H9 (cell line): Measurements from ENCODE around the gene USE1. TPM values are rescaled to one million over a fixed set of nuclear protein-coding genes. Genes with fewer than 3 reads are reported as not detected.

Experiments used
- DNase-seq: peaks from one replicate; pipeline ENCODE4 v3.0.0-alpha.2; 2017
- H2AFZ ChIP-seq: one replicate; pipeline ENCODE4 v1.6.1; 2013; ENCODE audit warnings: mild to moderate bottlenecking, low read length, control low read depth, moderate library complexity
- H2AK5ac ChIP-seq: 2 replicates; pipeline ENCODE4 v1.6.1; 2013; ENCODE audit warnings: low read length, control low read depth, mixed read lengths; ENCODE audit not compliant: insufficient read length
- H2BK120ac ChIP-seq: one replicate; pipeline ENCODE4 v1.6.1; 2013; ENCODE audit warnings: low read depth, mild to moderate bottlenecking, low read length, control low read depth, inconsistent platforms; ENCODE audit not compliant: poor library complexity, severe bottlenecking
- H2BK12ac ChIP-seq: 2 replicates; pipeline ENCODE4 v1.6.1; 2013; ENCODE audit warnings: low read length, control low read depth, mixed read lengths, low read depth; ENCODE audit not compliant: insufficient read length
- H2BK15ac ChIP-seq: 2 replicates; pipeline ENCODE4 v1.6.1; 2013; ENCODE audit warnings: low read depth, low read length, control low read depth
- H2BK20ac ChIP-seq: one replicate; pipeline ENCODE4 v1.6.1; 2013; ENCODE audit warnings: low read depth, mild to moderate bottlenecking, low read length, control low read depth, inconsistent platforms; ENCODE audit not compliant: poor library complexity, severe bottlenecking
- H2BK5ac ChIP-seq: 2 replicates; pipeline ENCODE4 v1.6.1; 2013; ENCODE audit warnings: low read length, control low read depth, mixed read lengths; ENCODE audit not compliant: insufficient read length
- H3K14ac ChIP-seq: 2 replicates; pipeline ENCODE4 v1.6.1; 2013; ENCODE audit warnings: low read length, control low read depth; ENCODE audit not compliant: insufficient read depth
- H3K18ac ChIP-seq: 2 replicates; pipeline ENCODE4 v1.6.1; 2013; ENCODE audit warnings: low read depth, mild to moderate bottlenecking, mixed read lengths, low read length, control low read depth; ENCODE audit not compliant: insufficient read length
- H3K23ac ChIP-seq: 2 replicates; pipeline ENCODE4 v1.6.1; 2013; ENCODE audit warnings: low read length, control low read depth, mixed read lengths, low read depth; ENCODE audit not compliant: insufficient read length
- H3K23me2 ChIP-seq: 2 replicates; pipeline ENCODE4 v1.6.1; 2013; ENCODE audit warnings: low read depth, mild to moderate bottlenecking, mixed read lengths, low read length, control low read depth; ENCODE audit not compliant: insufficient read length, poor library complexity, severe bottlenecking
- H3K27ac ChIP-seq: 2 replicates; pipeline ENCODE4 v1.5.1; 2013; ENCODE audit warnings: low read length, control low read depth, mixed read lengths, low read depth; ENCODE audit not compliant: insufficient read length
- H3K27me3 ChIP-seq: 2 replicates; pipeline ENCODE4 v1.6.1; 2013; ENCODE audit warnings: low read length, control low read depth, inconsistent platforms; ENCODE audit not compliant: insufficient read depth
- H3K4ac ChIP-seq: 2 replicates; pipeline ENCODE4 v1.6.1; 2013; ENCODE audit warnings: low read depth, mild to moderate bottlenecking, control low read depth, inconsistent platforms, low read length, moderate library complexity
- H3K4me1 ChIP-seq: 2 replicates; pipeline ENCODE4 v1.6.1; 2013; ENCODE audit warnings: low read length, control low read depth, inconsistent platforms; ENCODE audit not compliant: insufficient read depth
- H3K4me2 ChIP-seq: 2 replicates; pipeline ENCODE4 v1.6.1; 2013; ENCODE audit warnings: low read length, control low read depth, mixed read lengths; ENCODE audit not compliant: insufficient read length, insufficient read depth
- H3K56ac ChIP-seq: 2 replicates; pipeline ENCODE4 v1.6.1; 2013; ENCODE audit warnings: low read depth, mild to moderate bottlenecking, mixed read lengths, low read length, control low read depth; ENCODE audit not compliant: insufficient read length
- H3K79me1 ChIP-seq: 2 replicates; pipeline ENCODE4 v1.6.1; 2013; ENCODE audit warnings: low read depth, mild to moderate bottlenecking, moderate library complexity, low read length, control low read depth, inconsistent platforms; ENCODE audit not compliant: insufficient read depth, poor library complexity, severe bottlenecking
- H3K79me2 ChIP-seq: 2 replicates; pipeline ENCODE4 v1.6.1; 2013; ENCODE audit warnings: low read length, control low read depth, inconsistent platforms; ENCODE audit not compliant: insufficient read depth
- H3K9ac ChIP-seq: 2 replicates; pipeline ENCODE4 v1.6.1; 2013; ENCODE audit warnings: low read length, control low read depth, mixed read lengths; ENCODE audit not compliant: insufficient read length; ENCODE audit errors: extremely low read depth
- H3K9me3 ChIP-seq: one replicate; pipeline ENCODE4 v1.6.1; 2013; ENCODE audit warnings: low read depth, low read length, inconsistent platforms; ENCODE audit not compliant: control insufficient read depth
- H3T11ph ChIP-seq: one replicate; pipeline ENCODE4 v1.6.1; 2013; ENCODE audit warnings: mild to moderate bottlenecking, low read length, control low read depth, inconsistent platforms
- H4K20me1 ChIP-seq: one replicate; pipeline ENCODE4 v1.6.1; 2013; ENCODE audit not compliant: control insufficient read depth, insufficient read length, insufficient read depth
- H4K5ac ChIP-seq: 2 replicates; pipeline ENCODE4 v1.6.1; 2013; ENCODE audit warnings: low read depth, mild to moderate bottlenecking, mixed read lengths, low read length, control low read depth; ENCODE audit not compliant: insufficient read length
- H4K8ac ChIP-seq: replicated peaks from 2 replicates; pipeline ENCODE4 v1.6.1; 2013; ENCODE audit warnings: low read length, control low read depth, mixed read lengths, low read depth; ENCODE audit not compliant: insufficient read length
- H4K91ac ChIP-seq: 2 replicates; pipeline ENCODE4 v1.6.1; 2013; ENCODE audit warnings: low read depth, mild to moderate bottlenecking, moderate library complexity, mixed read lengths, low read length, control low read depth; ENCODE audit not compliant: insufficient read length
- H3K27ac Mint-ChIP-seq, 3 experiments: 2 replicates in 2 of 3; 3 replicates in 1 of 3; pipeline ENCODE4 v1.8.0; 2020 to 2021; ENCODE audit warnings: mixed read lengths in 3 of 3, mild to moderate bottlenecking in 1 of 3, moderate library complexity in 1 of 3
- H3K27me3 Mint-ChIP-seq: 2 replicates; pipeline ENCODE4 v1.8.0; 2021; ENCODE audit warnings: low read depth, mild to moderate bottlenecking, moderate library complexity, mixed read lengths
- H3K36me3 Mint-ChIP-seq, 3 experiments: 2 replicates in 2 of 3; 3 replicates in 1 of 3; pipeline ENCODE4 v1.8.0; 2020 to 2021; ENCODE audit warnings: low read depth in 3 of 3, mixed read lengths in 3 of 3; ENCODE audit not compliant: insufficient read depth in 1 of 3
- H3K4me1 Mint-ChIP-seq, 2 experiments: 2 replicates each; pipeline ENCODE4 v1.8.0; 2020; ENCODE audit warnings: mixed read lengths in 2 of 2
- H3K4me3 Mint-ChIP-seq, 2 experiments: 2 replicates in 1 of 2; 3 replicates in 1 of 2; pipeline ENCODE4 v1.8.0; 2020 to 2021; ENCODE audit warnings: mild to moderate bottlenecking in 2 of 2, mixed read lengths in 2 of 2, moderate library complexity in 1 of 2
- H3K9me3 Mint-ChIP-seq, 2 experiments: 2 replicates in 1 of 2; 3 replicates in 1 of 2; pipeline ENCODE4 v1.8.0; 2020; ENCODE audit warnings: mild to moderate bottlenecking in 2 of 2, mixed read lengths in 2 of 2, moderate library complexity in 1 of 2
- WGBS: extraction: QIAGEN DNeasy Blood & Tissue Kit; methylation state at CpG from one replicate; pipeline ENCODE4 v1.1.7; 2013; ENCODE audit warnings: missing lambda C conversion rate, low lambda C conversion rate, mixed read lengths; ENCODE audit not compliant: insufficient read length; ENCODE audit errors: extremely low coverage; 5-methylcytosine and 5-hydroxymethylcytosine counted together
- total RNA-seq: library from RNA; stranded (reverse); gene quantifications from 2 replicates; pipeline ENCODE4 v1.2.1, GENCODE V29; 2021
- TF ChIP-seq, protein P1 (sequence below): fragments of 200-600 bp; sonication (generic); conservative IDR thresholded peaks from 3 replicates; pipeline ENCODE4 v1.8.0; 2021; ENCODE audit warnings: antibody characterized with exemption, mild to moderate bottlenecking

Gene USE1
- total RNA-seq, 1 experiment from 2014 or later: 16.2 TPM

DNA sequence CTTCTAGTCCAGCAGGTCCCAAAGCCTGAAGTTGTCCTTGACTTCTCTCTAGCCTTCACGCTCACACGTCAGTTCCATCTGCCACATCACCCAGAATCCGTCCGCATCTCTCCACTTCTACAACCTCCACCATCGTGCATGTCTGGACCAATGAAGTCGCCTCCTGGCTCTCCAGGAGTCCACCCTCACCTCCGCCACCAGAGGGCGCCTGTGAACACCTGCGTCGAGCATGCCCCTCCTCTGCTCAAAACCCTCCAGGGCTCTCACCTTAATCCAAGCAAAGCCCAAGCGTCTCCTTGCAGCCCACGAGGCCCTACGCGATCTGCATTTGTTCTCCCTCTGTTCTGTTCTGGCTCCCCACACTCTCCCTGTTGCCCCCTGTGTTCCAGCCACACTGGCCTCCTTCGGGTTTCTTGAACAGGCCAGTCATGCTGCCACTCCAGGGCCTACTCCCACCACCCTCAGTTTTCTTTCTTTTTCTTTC is 45.7 kb downstream of the USE1 start:
- Mint-ChIP-seq H3K27ac (peak overlapping the region; percentile 90 to 98 (median 95)), H3K9me3 (no peaks in the 10 kb centered on the region; a peak in 1 of 5 replicates), H3K4me3 (peak overlapping the region; percentile 16 to 27; a peak in 3 of 5 replicates), H3K36me3 (peaks cover 0 to 14% (median 0%) of the 10 kb centered on the region in 3 experiments; a peak in 2 of 7 replicates), H3K4me1 (peaks cover 12 to 23% of the 10 kb centered on the region in 2 experiments), H3K27me3 (peaks cover 1% of the 10 kb centered on the region; the same call in 1 of the 2 replicates)
- Histone ChIP-seq H3K23ac (no peak overlapping the region), H2AK5ac (no peak overlapping the region), H3T11ph (no peak overlapping the region), H2BK15ac (no peak overlapping the region), H3K56ac (no peak overlapping the region), H3K4me1 (peaks cover 4% of the 10 kb centered on the region; the same call in 1 of the 2 replicates), H4K5ac (no peak overlapping the region), H3K79me1 (no peaks in the 10 kb centered on the region), H3K14ac (peak overlapping the region; percentile 50; the same call in 1 of the 2 replicates), H4K8ac (no peak overlapping the region), H2BK20ac (no peak overlapping the region), H3K4ac (no peak overlapping the region), H3K27me3 (no peaks in the 10 kb centered on the region), H2AFZ (no peak overlapping the region), H2BK5ac (no peak overlapping the region), H3K23me2 (no peaks in the 10 kb centered on the region), H3K18ac (peak overlapping the region; percentile 13), H2BK12ac (no peak overlapping the region), H4K20me1 (no peaks in the 10 kb centered on the region), H3K9ac (no peak overlapping the region), H3K79me2 (no peaks in the 10 kb centered on the region), H4K91ac (no peak overlapping the region), H3K27ac (peak overlapping the region; percentile 4), H3K4me2 (no peak overlapping the region), H2BK120ac (no peak overlapping the region), H3K9me3 (peaks cover 13% of the 10 kb centered on the region)
- DNase-seq: peak; percentile 96
- TF ChIP-seq, protein P1, sequence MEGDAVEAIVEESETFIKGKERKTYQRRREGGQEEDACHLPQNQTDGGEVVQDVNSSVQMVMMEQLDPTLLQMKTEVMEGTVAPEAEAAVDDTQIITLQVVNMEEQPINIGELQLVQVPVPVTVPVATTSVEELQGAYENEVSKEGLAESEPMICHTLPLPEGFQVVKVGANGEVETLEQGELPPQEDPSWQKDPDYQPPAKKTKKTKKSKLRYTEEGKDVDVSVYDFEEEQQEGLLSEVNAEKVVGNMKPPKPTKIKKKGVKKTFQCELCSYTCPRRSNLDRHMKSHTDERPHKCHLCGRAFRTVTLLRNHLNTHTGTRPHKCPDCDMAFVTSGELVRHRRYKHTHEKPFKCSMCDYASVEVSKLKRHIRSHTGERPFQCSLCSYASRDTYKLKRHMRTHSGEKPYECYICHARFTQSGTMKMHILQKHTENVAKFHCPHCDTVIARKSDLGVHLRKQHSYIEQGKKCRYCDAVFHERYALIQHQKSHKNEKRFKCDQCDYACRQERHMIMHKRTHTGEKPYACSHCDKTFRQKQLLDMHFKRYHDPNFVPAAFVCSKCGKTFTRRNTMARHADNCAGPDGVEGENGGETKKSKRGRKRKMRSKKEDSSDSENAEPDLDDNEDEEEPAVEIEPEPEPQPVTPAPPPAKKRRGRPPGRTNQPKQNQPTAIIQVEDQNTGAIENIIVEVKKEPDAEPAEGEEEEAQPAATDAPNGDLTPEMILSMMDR: peak; percentile 98
- WGBS: no CpG with 5 or more reads among the region's 15 CpGs
